Upper lobe of right lung (tissue), 1 donor: Measurements from ENCODE around the gene CDH4. TPM values are rescaled to one million over a fixed set of nuclear protein-coding genes. Genes with fewer than 3 reads are reported as not detected.

Experiments
- ATAC-seq: fragments of 200-7000 bp; cut with Tn5 transposase; one replicate; pipeline ENCODE4 v1.9.1; 2020; ENCODE audit warnings: mild to moderate bottlenecking, moderate library complexity
- DNase-seq: peaks from one replicate; pipeline ENCODE4 v3.0.0-alpha.2; 2020
- H3K27ac ChIP-seq: fragments of 200-600 bp; one replicate; pipeline ENCODE4 v1.8.0; 2022
- H3K27me3 ChIP-seq: fragments of 200-600 bp; one replicate; pipeline ENCODE4 v1.8.0; 2022; ENCODE audit warnings: mild to moderate bottlenecking
- H3K36me3 ChIP-seq: fragments of 200-600 bp; one replicate; pipeline ENCODE4 v1.8.0; 2022
- H3K4me1 ChIP-seq: fragments of 200-600 bp; one replicate; pipeline ENCODE4 v1.8.0; 2022
- H3K4me3 ChIP-seq: fragments of 200-600 bp; one replicate; pipeline ENCODE4 v1.8.0; 2022; ENCODE audit warnings: mild to moderate bottlenecking
- H3K9me3 ChIP-seq: fragments of 200-600 bp; one replicate; pipeline ENCODE4 v1.8.0; 2022
- CTCF ChIP-seq: fragments of 200-600 bp; IDR thresholded peaks from one replicate; pipeline ENCODE4 v1.8.0; 2022; ENCODE audit warnings: antibody characterized with exemption
- intact Hi-C: fragments of 100-400 bp; cut with DNase I; formaldehyde crosslinking; loops from one replicate; pipeline ENCODE4 v1.11.0; 2022
- total RNA-seq: library from RNA; stranded (reverse); fragmentation: NEBNext Ultra II Directional; extraction: Animal tissue kit (Norgen Biotek cat#: 25700); gene quantifications from one replicate; pipeline ENCODE4 v1.2.1, GENCODE V29; 2021
- donor health status: DM: no; HTN: yes; CAD: no; lungs with severe emphysema.

Gene CDH4
- total RNA-seq, 1 donor from 2014 or later, result 0.23 TPM

- no peak for ATAC-seq
- no peak for TF ChIP-seq CTCF
- Histone ChIP-seq H3K4me3 (no peak overlapping the region), H3K4me1 (no peaks in the 10 kb centered on the region), H3K27ac (no peak overlapping the region), H3K9me3 (no peaks in the 10 kb centered on the region), H3K27me3 (peaks cover 13% of the 10 kb centered on the region), H3K36me3 (no peaks in the 10 kb centered on the region)
- intact Hi-C loops, result no loop called here
- DNase-seq, result no peak
Measured at GRCh38 chr20:61459705-61460104, 207.6 kb downstream of the CDH4 start.

GRCh38 chr20:61460261-61461052, 208.4 kb downstream of the CDH4 start:
- DNase-seq (no peak), ATAC-seq (no peak)
- intact Hi-C loops, result no loop called here
- no peaks in the 10 kb centered on the region for H3K9me3 ChIP-seq
- no peak for TF ChIP-seq CTCF
- H3K27ac ChIP-seq, result no peak overlapping the region
- H3K27me3 ChIP-seq, result peaks cover 13% of the 10 kb centered on the region
- no peaks in the 10 kb centered on the region for H3K4me1 ChIP-seq
- H3K36me3 ChIP-seq, result no peaks in the 10 kb centered on the region
- no peak overlapping the region for H3K4me3 ChIP-seq

- intact Hi-C loops, result no loop called here
Measured at GRCh38 chr20:61461461-61461860, 209.4 kb downstream of the CDH4 start.

GRCh38 chr20:61464307-61465303, 212.5 kb downstream of the CDH4 start:
- no peak for ATAC-seq
- no peak overlapping the region for H3K4me3 ChIP-seq
- no peak overlapping the region for H3K27ac ChIP-seq
- intact Hi-C loops, result no loop called here
- no peaks in the 10 kb centered on the region for H3K9me3 ChIP-seq
- DNase-seq, result no peak
- H3K4me1 ChIP-seq, result no peaks in the 10 kb centered on the region
- no peak for TF ChIP-seq CTCF
- no peaks in the 10 kb centered on the region for H3K36me3 ChIP-seq
- peaks cover 13% of the 10 kb centered on the region for H3K27me3 ChIP-seq

More at GRCh38 chr20:61461461-61461860, 209.4 kb downstream of the CDH4 start:
- Histone ChIP-seq H3K4me1 (no peaks in the 10 kb centered on the region), H3K27me3 (peaks cover 13% of the 10 kb centered on the region), H3K4me3 (no peak overlapping the region), H3K9me3 (no peaks in the 10 kb centered on the region), H3K36me3 (no peaks in the 10 kb centered on the region), H3K27ac (no peak overlapping the region)
- ATAC-seq, result no peak
- TF ChIP-seq CTCF, result no peak
- no peak for DNase-seq

GRCh38 chr20:61475729-61476128, 223.7 kb downstream of the CDH4 start:
- DNase-seq, result no peak
- ATAC-seq, result no peak
- TF ChIP-seq CTCF, result no peak
- H3K9me3 ChIP-seq, result no peaks in the 10 kb centered on the region
- H3K4me3 ChIP-seq, result no peak overlapping the region
- no peaks in the 10 kb centered on the region for H3K36me3 ChIP-seq
- H3K27me3 ChIP-seq, result peaks cover 12% of the 10 kb centered on the region
- no peaks in the 10 kb centered on the region for H3K4me1 ChIP-seq
- H3K27ac ChIP-seq, result no peak overlapping the region
- intact Hi-C loops, result no loop called here
